ENCODE data around the gene IGSF11.

Gene IGSF11

DNA sequence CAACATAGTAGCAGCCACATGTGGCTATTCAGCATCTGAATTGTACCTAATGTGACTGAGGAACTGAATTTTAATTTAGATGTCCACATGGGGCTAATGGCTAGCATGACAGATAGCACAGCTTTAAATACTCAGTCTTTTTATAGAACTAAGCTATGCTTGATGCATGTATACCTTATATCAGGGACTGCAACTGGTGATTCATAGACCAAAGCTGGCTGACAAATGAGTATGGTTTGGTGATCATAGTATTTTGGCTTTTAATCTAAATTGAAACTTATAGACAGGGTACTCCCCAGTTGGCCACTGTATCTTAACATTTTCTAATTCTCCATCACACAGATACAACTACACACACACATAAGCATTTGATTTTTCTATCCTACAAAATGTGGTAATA lies 83.6 kb downstream of the IGSF11 start:
- no peak overlapping the region for H3K4me3 ChIP-seq (ENCODE audit: low read depth, low read length)

GRCh38 chr3:118949113-118949760 lies 85.4 kb downstream of the IGSF11 start:
- no peak overlapping the region for H3K4me3 ChIP-seq (ENCODE audit: low read depth, low read length)

GRCh38 chr3:118948146-118948545 lies 86.5 kb downstream of the IGSF11 start:
- H3K4me3 ChIP-seq (ENCODE audit: low read depth, low read length) = no peak overlapping the region

- no peak overlapping the region for H3K4me3 ChIP-seq (ENCODE audit: low read depth, low read length)
These were observed 88.2 kb downstream of the IGSF11 start for GRCh38 chr3:118946449-118946848.

GRCh38 chr3:118945834-118946233 lies 88.8 kb downstream of the IGSF11 start:
- no peak overlapping the region for H3K4me3 ChIP-seq (ENCODE audit: low read depth, low read length)

DNA sequence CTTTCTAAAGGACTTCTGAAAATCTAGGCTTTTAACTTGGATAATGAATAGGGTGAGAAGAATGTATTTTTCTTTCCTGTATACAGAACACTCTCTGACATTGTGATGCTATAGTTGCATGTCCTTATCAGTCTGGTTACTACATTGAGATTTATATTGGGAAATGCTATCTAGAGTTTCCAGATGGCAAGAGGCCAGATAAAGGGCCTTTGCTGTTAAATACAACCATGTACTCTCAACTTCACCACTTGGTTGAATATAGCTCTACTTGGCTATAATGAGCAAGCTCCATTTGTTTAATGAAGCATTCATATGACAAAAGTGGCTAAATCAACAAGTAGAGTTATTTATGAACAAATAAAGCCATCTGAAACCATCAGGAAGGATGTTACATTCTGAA lies 91.0 kb downstream of the IGSF11 start:
- no peak overlapping the region for H3K4me3 ChIP-seq (ENCODE audit: low read depth, low read length)

GRCh38 chr3:118942671-118943070 lies 92.0 kb downstream of the IGSF11 start:
- H3K4me3 ChIP-seq (ENCODE audit: low read depth, low read length) = no peak overlapping the region

GRCh38 chr3:118942195-118942594 lies 92.5 kb downstream of the IGSF11 start:
- H3K4me3 ChIP-seq (ENCODE audit: low read depth, low read length) = no peak overlapping the region

DNA sequence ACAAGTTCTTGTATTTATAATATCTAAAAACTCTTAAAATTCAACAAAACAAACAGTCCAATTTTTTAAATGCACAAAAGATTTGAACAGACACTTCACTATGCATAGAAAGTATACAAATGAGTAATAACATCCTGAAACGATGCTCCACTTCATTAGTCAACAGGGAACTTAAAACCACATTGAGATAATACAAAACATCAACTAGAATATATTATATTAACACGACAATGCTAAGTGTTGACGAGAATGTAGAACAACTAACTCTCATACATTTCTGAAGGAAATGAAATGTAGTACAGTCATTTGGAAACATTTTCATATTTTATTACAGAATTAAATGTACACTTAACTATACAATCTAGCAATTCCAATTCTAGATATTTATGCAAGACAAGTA lies 93.4 kb downstream of the IGSF11 start:
- no peak overlapping the region for H3K4me3 ChIP-seq (ENCODE audit: low read depth, low read length)

- no peak overlapping the region for H3K4me3 ChIP-seq (ENCODE audit: low read depth, low read length)
These were observed 96.3 kb downstream of the IGSF11 start for GRCh38 chr3:118938183-118938961.

- H3K4me3 ChIP-seq (ENCODE audit: low read depth, low read length) = no peak overlapping the region
These were observed 97.8 kb downstream of the IGSF11 start for GRCh38 chr3:118936811-118937210.

GRCh38 chr3:118932822-118933558 lies 101.7 kb downstream of the IGSF11 start:
- H3K4me3 ChIP-seq (ENCODE audit: low read depth, low read length) = no peak overlapping the region

GRCh38 chr3:118931996-118932395 lies 102.7 kb downstream of the IGSF11 start:
- H3K4me3 ChIP-seq (ENCODE audit: low read depth, low read length) = no peak overlapping the region

- H3K4me3 ChIP-seq (ENCODE audit: low read depth, low read length) = no peak overlapping the region
These were observed 107.2 kb downstream of the IGSF11 start for GRCh38 chr3:118927449-118927848.

GRCh38 chr3:118912188-118912587 lies 122.5 kb downstream of the IGSF11 start:
- H3K4me3 ChIP-seq (ENCODE audit: low read depth, low read length) = no peak overlapping the region

- no peak overlapping the region for H3K4me3 ChIP-seq (ENCODE audit: low read depth, low read length)
These were observed 124.3 kb downstream of the IGSF11 start for GRCh38 chr3:118910332-118910731.

- no peak overlapping the region for H3K4me3 ChIP-seq (ENCODE audit: low read depth, low read length)
These were observed 124.9 kb downstream of the IGSF11 start for GRCh38 chr3:118909763-118910162.

DNA sequence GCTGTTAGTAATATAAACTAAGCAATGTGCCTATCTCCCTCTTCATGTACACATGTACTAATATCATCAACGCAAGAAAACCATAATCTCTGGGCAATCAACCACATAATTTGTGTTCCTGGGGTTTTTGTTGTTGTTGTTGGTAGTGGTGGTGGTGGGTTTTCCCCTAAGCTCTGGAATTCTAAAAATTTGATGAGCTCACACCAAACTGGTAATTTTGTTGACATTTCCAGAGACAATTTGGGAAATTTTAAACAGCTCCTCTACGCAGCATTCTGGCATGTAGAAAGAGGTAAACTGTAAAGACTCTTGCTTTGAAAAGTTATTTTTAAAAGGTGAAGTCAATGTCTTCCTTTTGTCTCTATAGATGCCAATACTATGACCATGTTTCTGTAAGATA lies 126.7 kb downstream of the IGSF11 start:
- H3K4me3 ChIP-seq (ENCODE audit: low read depth, low read length) = no peak overlapping the region

DNA sequence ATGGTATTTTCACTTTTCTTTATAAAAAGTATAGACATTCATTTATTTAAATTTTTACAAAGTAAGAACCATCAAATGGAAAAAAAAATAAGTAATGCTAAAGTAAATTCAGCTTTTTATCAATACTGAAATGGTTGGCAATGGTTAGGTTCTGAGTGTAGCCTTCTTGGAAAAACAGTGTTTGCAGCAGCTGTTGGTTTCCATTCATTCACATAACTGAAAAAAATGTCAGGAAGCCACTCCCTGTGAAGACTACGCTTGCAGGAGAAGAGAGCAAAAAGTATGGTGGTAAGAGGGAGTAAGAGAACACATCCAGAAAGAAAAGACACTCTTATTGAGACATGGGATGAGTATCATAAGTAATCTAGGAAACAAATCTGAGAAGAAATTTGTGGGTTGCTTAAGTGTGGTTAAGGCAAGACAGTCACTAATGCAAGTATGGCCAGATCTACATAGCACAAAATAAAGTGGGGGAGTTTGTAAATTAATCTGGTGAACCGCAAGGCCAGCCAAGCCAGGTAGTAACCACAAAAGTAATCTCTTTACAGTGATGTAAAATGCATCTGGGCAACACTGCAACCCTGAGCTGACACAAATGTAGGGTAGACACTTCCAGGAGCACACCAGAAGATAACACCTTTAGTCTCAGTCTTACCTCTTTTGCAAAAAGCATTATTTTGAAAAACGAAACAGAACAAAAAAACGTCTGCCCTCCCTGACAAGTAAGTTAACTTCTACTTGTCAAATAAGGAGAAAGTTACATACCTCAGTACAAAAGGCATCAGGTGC lies 133.7 kb downstream of the IGSF11 start:
- H3K4me3 ChIP-seq (ENCODE audit: low read depth, low read length) = no peak overlapping the region

- no peak overlapping the region for H3K4me3 ChIP-seq (ENCODE audit: low read depth, low read length)
These were observed 144.4 kb downstream of the IGSF11 start for GRCh38 chr3:118890206-118890605.

DNA sequence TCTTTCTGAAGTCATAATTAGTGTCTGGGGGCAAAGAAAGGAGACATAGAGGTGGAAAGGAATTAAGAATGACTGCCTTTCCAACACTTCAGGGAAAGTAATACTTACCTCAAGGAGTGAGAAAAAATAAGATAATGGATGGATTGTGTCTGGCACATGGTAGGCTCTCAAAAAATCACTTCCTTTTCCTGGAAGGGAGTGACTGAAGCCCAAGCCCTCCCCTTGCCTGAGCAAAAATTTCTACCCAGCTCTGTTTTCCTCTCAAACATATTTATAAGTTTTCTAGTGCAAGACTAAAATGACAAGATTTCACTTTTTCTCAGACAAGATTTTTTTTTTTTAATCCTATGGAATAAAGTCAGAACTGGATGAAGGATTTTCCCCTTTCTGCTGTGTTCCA lies 145.0 kb downstream of the IGSF11 start:
- no peak overlapping the region for H3K4me3 ChIP-seq (ENCODE audit: low read depth, low read length)

Measured in iPS-11a (cell line).